22Rv1 (cell line): Measurements from ENCODE around the gene FGD1.

Experiments
- H3K27ac ChIP-seq: fragments of 450-650 bp; 2 replicates; pipeline ENCODE4 v1.5.1; 2017
- ZFX ChIP-seq: fragments of 450-650 bp; IDR thresholded peaks from 2 replicates; pipeline ENCODE4 v1.6.1; 2017; ENCODE audit warnings: antibody characterized with exemption, borderline replicate concordance
- TF ChIP-seq, protein P1 (sequence below): fragments of 450-650 bp; IDR thresholded peaks from 2 replicates; pipeline ENCODE4 v1.5.1; 2017; ENCODE audit warnings: mild to moderate bottlenecking

Gene FGD1

GRCh38 chrX:54484666-54485065 lies 11.4 kb downstream of the FGD1 start:
- no peak overlapping the region for H3K27ac ChIP-seq
- no peak for TF ChIP-seq ZFX
- TF ChIP-seq, protein P1, sequence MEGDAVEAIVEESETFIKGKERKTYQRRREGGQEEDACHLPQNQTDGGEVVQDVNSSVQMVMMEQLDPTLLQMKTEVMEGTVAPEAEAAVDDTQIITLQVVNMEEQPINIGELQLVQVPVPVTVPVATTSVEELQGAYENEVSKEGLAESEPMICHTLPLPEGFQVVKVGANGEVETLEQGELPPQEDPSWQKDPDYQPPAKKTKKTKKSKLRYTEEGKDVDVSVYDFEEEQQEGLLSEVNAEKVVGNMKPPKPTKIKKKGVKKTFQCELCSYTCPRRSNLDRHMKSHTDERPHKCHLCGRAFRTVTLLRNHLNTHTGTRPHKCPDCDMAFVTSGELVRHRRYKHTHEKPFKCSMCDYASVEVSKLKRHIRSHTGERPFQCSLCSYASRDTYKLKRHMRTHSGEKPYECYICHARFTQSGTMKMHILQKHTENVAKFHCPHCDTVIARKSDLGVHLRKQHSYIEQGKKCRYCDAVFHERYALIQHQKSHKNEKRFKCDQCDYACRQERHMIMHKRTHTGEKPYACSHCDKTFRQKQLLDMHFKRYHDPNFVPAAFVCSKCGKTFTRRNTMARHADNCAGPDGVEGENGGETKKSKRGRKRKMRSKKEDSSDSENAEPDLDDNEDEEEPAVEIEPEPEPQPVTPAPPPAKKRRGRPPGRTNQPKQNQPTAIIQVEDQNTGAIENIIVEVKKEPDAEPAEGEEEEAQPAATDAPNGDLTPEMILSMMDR, result no peak

- no peak for TF ChIP-seq ZFX
- TF ChIP-seq, protein P1, result no peak
- no peak overlapping the region for H3K27ac ChIP-seq
These were observed 12.1 kb downstream of the FGD1 start for GRCh38 chrX:54483946-54484345.

GRCh38 chrX:54482839-54483593 lies 13.0 kb downstream of the FGD1 start:
- TF ChIP-seq, protein P1, result no peak
- TF ChIP-seq ZFX, result no peak
- H3K27ac ChIP-seq, result no peak overlapping the region

- H3K27ac ChIP-seq, result no peak overlapping the region
These were observed 16.6 kb downstream of the FGD1 start for GRCh38 chrX:54479136-54480111.

GRCh38 chrX:54473993-54474859 lies 21.8 kb downstream of the FGD1 start:
- TF ChIP-seq, protein P1, result no peak
- TF ChIP-seq ZFX, result no peak
- no peak overlapping the region for H3K27ac ChIP-seq

More at GRCh38 chrX:54479136-54480111, 16.6 kb downstream of the FGD1 start:
- TF ChIP-seq, protein P1, result no peak
- TF ChIP-seq ZFX, result no peak

DNA sequence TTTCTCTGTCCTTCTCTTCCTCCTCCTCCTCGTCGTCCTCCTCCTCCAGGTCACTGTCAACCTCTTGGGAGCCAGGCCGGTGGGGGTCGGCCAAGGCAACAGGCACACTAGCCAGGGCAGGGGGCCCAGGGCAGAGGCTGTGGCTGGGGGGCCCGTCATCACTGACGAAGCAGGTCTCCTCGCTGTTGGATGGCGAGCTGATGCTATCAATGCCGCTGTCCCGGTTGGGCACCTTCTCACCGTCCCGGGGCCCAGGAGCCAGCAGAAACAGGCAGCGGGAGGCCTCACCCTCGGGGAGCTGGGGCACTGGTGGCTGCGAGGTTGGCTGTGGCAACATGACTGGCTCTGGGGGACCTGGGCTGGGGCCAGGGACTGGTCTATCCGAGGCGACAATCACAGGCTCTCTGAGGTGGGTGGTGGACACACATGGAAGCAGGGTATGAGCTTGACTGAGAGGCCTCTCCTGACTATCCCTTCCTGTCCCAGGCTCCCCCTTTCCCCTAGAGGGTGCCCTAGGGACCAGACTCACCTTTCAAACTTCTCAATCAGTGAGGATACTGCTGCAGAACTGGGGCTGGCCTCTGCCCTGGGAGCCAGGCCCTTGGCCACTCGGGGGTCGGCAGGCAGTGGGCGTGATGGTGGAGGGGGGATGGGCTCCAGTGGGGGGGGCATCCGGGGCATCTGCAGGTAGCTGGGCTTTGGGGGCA lies 25.8 kb downstream of the FGD1 start:
- no peak for TF ChIP-seq ZFX
- TF ChIP-seq, protein P1, result no peak
- no peak overlapping the region for H3K27ac ChIP-seq
